GM15510 (cell line): ENCODE data around the gene HMGA1.

Source experiments
- POLR2A ChIP-seq: IDR thresholded peaks from 3 replicates; pipeline ENCODE4 v1.6.1; 2011; ENCODE audit warnings: borderline replicate concordance; ENCODE audit not compliant: insufficient read length; ENCODE audit errors: extremely low read depth

The HMGA1 gene

GRCh38 chr6:34231566-34232336 lies 4.9 kb upstream of the HMGA1 start:
- TF ChIP-seq POLR2A, result no peak

GRCh38 chr6:34232901-34233300 lies 3.8 kb upstream of the HMGA1 start:
- no peak for TF ChIP-seq POLR2A

- TF ChIP-seq POLR2A, result no peak
These were observed 2.8 kb upstream of the HMGA1 start for GRCh38 chr6:34233867-34234266.

GRCh38 chr6:34234667-34235306 lies 1.9 kb upstream of the HMGA1 start:
- no peak for TF ChIP-seq POLR2A

- TF ChIP-seq POLR2A, result no peak
These were observed 1.2 kb upstream of the HMGA1 start for GRCh38 chr6:34235307-34236130.

- TF ChIP-seq POLR2A, result no peak
These were observed 586 bp upstream of the HMGA1 start for GRCh38 chr6:34236131-34236442.

GRCh38 chr6:34237316-34237721 lies 646 bp downstream of the HMGA1 start:
- TF ChIP-seq POLR2A, result no peak

GRCh38 chr6:34237722-34238584 lies 1.3 kb downstream of the HMGA1 start:
- TF ChIP-seq POLR2A, result peak; percentile 50

GRCh38 chr6:34238585-34239499 lies 2.2 kb downstream of the HMGA1 start:
- no peak for TF ChIP-seq POLR2A

- no peak for TF ChIP-seq POLR2A
These were observed 2.8 kb downstream of the HMGA1 start for GRCh38 chr6:34239500-34239825.

GRCh38 chr6:34239893-34240292 lies 3.2 kb downstream of the HMGA1 start:
- TF ChIP-seq POLR2A, result no peak

GRCh38 chr6:34240329-34241248 lies 3.9 kb downstream of the HMGA1 start:
- no peak for TF ChIP-seq POLR2A
